Subcutaneous abdominal adipose tissue (tissue), 5 donors: Measurements from ENCODE around the gene IL6.
"Not testable (repeated sequence)": the region's sequence is repeated elsewhere in the genome, so short reads cannot be mapped to it uniquely, and the experiment has no call there.

Experiments
- H3K27ac ChIP-seq: one replicate; pipeline ENCODE4 v1.7.0; 2013; ENCODE audit warnings: low read depth, mild to moderate bottlenecking, inconsistent platforms, low read length, moderate library complexity
- H3K27me3 ChIP-seq, 5 donors: one replicate each; pipeline ENCODE4 v1.7.0; 2013; ENCODE audit warnings: low read length in 5 of 5, inconsistent platforms in 1 of 5; ENCODE audit not compliant: control insufficient read depth in 5 of 5, insufficient read depth in 4 of 5
- H3K36me3 ChIP-seq, 5 donors: one replicate each; pipeline ENCODE4 v1.7.0; 2013; ENCODE audit warnings: low read length in 5 of 5; ENCODE audit not compliant: control insufficient read depth in 5 of 5, insufficient read depth in 5 of 5
- H3K4me1 ChIP-seq, 5 donors: one replicate each; pipeline ENCODE4 v1.7.0; 2013; ENCODE audit warnings: low read length in 5 of 5, mild to moderate bottlenecking in 3 of 5, moderate library complexity in 1 of 5; ENCODE audit not compliant: control insufficient read depth in 5 of 5, insufficient read depth in 5 of 5
- H3K4me3 ChIP-seq, 5 donors: one replicate each; pipeline ENCODE4 v1.7.0; 2013; ENCODE audit warnings: low read length in 5 of 5, low read depth in 1 of 5
- H3K9ac ChIP-seq, 5 donors: one replicate each; pipeline ENCODE4 v1.7.0; 2013; ENCODE audit warnings: low read length in 5 of 5, mild to moderate bottlenecking in 4 of 5, moderate library complexity in 3 of 5
- H3K9me3 ChIP-seq, 5 donors: one replicate each; pipeline ENCODE4 v1.7.0; 2013; ENCODE audit warnings: low read length in 5 of 5; ENCODE audit not compliant: control insufficient read depth in 5 of 5
- donor health status: healthy.
- donor health status: healthy.
- donor health status: healthy.
- donor health status: healthy.
- donor health status: healthy.

The IL6 gene

DNA sequence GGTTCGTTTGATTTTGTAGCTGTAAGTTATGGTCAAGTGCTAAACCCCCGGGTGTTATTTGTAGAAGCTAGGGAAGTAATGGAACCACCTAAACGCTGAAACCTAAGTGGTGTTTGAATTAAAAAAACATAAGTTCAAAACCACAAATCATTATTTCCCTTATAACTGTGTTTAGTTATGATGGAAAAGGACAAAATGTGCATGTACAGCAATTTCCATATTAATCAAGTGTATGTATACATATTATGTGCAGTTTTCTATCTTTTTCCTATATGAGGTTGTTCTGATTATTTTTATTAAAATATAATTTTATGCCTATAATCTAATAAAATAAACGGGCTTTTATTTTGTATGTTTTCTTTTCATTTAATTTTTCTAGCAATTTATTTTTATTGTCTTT lies 45.9 kb downstream of the IL6 start:
- Histone ChIP-seq H3K36me3 (no peaks in the 10 kb centered on the region), H3K4me3 (no peak overlapping the region)

DNA sequence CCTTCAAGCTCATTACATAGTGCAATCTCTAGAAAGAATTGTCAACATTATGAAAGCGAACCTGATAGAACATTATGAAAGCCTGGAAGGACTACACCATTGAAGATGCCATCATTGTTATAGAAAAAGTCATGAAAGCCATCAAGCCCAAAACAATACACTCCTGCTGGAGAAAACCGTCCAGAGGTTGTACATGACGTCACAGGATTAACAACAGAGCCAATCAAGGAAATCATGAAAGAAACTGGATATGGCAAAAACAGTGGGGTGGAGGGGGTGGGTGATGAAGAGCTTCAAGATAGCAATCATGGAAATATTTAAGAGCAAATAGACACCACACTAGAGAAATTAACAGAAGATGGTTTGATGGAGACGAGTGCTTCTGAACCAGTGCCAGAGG lies 50.0 kb downstream of the IL6 start:
- Histone ChIP-seq H3K36me3 (no peaks in the 10 kb centered on the region), H3K27me3 (no peaks in the 10 kb centered on the region), H3K4me1 (peaks cover 0 to 15% (median 9%) of the 10 kb centered on the region in 5 donors), H3K9me3 (no peaks in the 10 kb centered on the region), H3K4me3 (no peak overlapping the region), H3K9ac (no peak overlapping the region), H3K27ac (no peak overlapping the region)

More for the DNA sequence above, 45.9 kb downstream of the IL6 start:
- Histone ChIP-seq H3K27ac (no peak overlapping the region), H3K27me3 (no peaks in the 10 kb centered on the region), H3K9ac (no peak overlapping the region), H3K9me3 (no peaks in the 10 kb centered on the region), H3K4me1 (no peaks in the 10 kb centered on the region)

DNA sequence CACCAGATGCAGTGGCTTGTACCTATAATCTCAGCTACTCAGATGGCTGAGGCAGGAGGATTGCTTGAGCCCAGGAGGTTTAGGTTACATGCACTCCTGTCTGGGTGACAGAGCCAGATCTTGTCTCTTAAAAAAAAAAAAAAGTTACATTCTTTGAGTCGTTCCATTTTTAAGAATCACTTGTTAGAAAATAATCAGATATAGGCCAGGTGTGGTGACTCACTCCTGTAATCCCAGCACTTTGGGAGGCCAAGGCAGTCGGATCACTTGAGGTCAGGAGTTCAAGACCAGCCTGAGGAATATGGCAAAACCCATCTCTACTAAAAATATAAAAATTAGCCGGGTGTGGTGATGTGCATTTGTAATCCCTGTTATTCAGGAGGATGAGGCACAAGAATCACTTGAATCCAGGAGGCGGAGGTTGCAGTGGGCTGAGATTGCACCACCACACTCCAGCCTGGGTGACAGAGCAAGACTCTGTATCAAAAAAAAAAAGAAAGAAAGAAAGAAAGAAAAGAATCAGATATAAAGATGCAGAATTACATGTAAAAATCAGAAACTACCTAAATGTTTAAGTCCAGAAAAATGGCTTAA lies 52.8 kb downstream of the IL6 start:
- H3K9ac ChIP-seq, H3K9me3 ChIP-seq, H3K4me3 ChIP-seq, H3K27me3 ChIP-seq, H3K36me3 ChIP-seq, H3K27ac ChIP-seq: not testable (repeated sequence)
- H3K4me1 ChIP-seq, result peaks cover 0 to 15% (median 9%) of the 10 kb centered on the region in 5 donors

DNA sequence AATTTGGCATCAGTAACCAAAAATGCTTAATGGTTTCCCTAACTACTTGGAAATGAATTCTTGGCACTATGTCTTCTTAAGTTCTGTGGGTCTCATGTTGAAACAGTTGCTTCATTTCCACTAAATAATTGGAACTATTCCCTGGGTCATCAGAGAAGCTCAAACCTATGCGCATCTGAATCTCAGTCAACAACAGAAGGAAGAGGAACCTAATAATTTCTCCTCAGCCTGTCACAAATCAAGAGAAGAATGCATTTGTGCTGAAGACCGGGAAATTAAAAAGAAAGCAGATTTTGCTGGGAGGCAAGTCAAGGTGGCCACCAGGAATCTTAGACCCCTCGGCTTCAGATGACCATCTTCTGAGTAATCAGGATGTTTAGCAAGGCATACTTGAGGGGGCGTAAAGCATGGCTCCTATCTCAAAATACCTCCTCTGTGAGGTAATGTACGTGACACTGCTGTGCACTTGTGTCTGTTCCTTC lies 54.3 kb downstream of the IL6 start:
- Histone ChIP-seq H3K4me1 (peaks cover 0 to 15% (median 9%) of the 10 kb centered on the region in 5 donors), H3K36me3 (no peaks in the 10 kb centered on the region)

More for the DNA sequence above, 54.3 kb downstream of the IL6 start:
- no peaks in the 10 kb centered on the region for H3K27me3 ChIP-seq
- no peaks in the 10 kb centered on the region for H3K9me3 ChIP-seq
- no peak overlapping the region for H3K27ac ChIP-seq
- no peak overlapping the region for H3K4me3 ChIP-seq
- no peak overlapping the region for H3K9ac ChIP-seq
